B cell (primary cell): ENCODE data around the gene PPARG. TPM values are rescaled to one million over a fixed set of nuclear protein-coding genes. Genes with fewer than 3 reads are reported as not detected.

ENCODE experiments used
- ATAC-seq: fragments of 200-7000 bp; cut with Tn5 transposase; one replicate; pipeline ENCODE4 v1.10.0; 2021; ENCODE audit warnings: low read depth, mild to moderate bottlenecking, moderate number of reproducible peaks, moderate library complexity
- CTCF ChIA-PET: fragments of 350-600 bp; sonication (Branson Sonifier 250); formaldehyde crosslinking; loops from one replicate; lab custom pipeline; 2021; ENCODE audit warnings: antibody characterized with exemption, inconsistent platforms; lab: Charles Lee
- POLR2A ChIA-PET: fragments of 350-600 bp; sonication (Branson Sonifier 250); formaldehyde crosslinking; loops from one replicate; lab custom pipeline; 2021; ENCODE audit warnings: antibody characterized with exemption; lab: Charles Lee
- DNase-seq: peaks from one replicate; pipeline ENCODE4 v3.0.0; 2013
- H2AFZ ChIP-seq: 2 replicates; pipeline ENCODE4 v1.6.1; 2012; ENCODE audit warnings: mild to moderate bottlenecking, low read depth, low read length; ENCODE audit not compliant: insufficient read depth, poor library complexity, severe bottlenecking
- H3K27ac ChIP-seq, 2 donors: 1 replicate in 1 of 2; 2 replicates in 1 of 2; pipeline ENCODE4 v1.5.1; 2012 to 2013; ENCODE audit warnings: low read length in 2 of 2, mild to moderate bottlenecking in 2 of 2, moderate library complexity in 1 of 2
- H3K27me3 ChIP-seq, 4 experiments: fragments of 200-600 bp in 1 of 4; sonication (generic) in 1 of 4; replicated peaks in 1 of 4; 1 replicate in 2 of 4; 2 replicates in 2 of 4; pipeline versions ENCODE4 v1.6.1 to v1.7.0; 2013 to 2016; ENCODE audit warnings: low read length in 3 of 4, mild to moderate bottlenecking in 2 of 4, mixed read lengths in 1 of 4, moderate library complexity in 1 of 4; ENCODE audit not compliant: insufficient read depth in 4 of 4, control insufficient read depth in 3 of 4; ENCODE audit errors: control extremely low read depth in 1 of 4
- H3K36me3 ChIP-seq, 2 experiments: replicated peaks in 1 of 2; 1 replicate in 1 of 2; 2 replicates in 1 of 2; pipeline versions ENCODE4 v1.6.1 to v1.7.1; 2013; ENCODE audit warnings: low read length in 1 of 2; ENCODE audit not compliant: insufficient read depth in 2 of 2, control insufficient read depth in 1 of 2; ENCODE audit errors: control extremely low read depth in 1 of 2, extremely low read depth in 1 of 2
- H3K4me1 ChIP-seq, 2 donors: fragments of 200-600 bp in 1 of 2; sonication (generic) in 1 of 2; 1 replicate in 1 of 2; 2 replicates in 1 of 2; pipeline versions ENCODE4 v1.5.1 to v1.6.1; 2013 to 2017; ENCODE audit warnings: low read length in 2 of 2; ENCODE audit not compliant: control insufficient read depth in 2 of 2, insufficient read depth in 2 of 2
- H3K4me2 ChIP-seq: replicated peaks from 2 replicates; pipeline ENCODE3; 2012; ENCODE audit warnings: mild to moderate bottlenecking, low read depth, low read length; ENCODE audit not compliant: poor library complexity, severe bottlenecking
- H3K4me3 ChIP-seq, 5 experiments: fragments of 200-600 bp in 1 of 5; sonication (generic) in 1 of 5; 1 replicate in 3 of 5; 2 replicates in 2 of 5; pipeline versions ENCODE4 v1.5.1 to v1.7.0; 2011 to 2016; ENCODE audit warnings: low read length in 4 of 5, mild to moderate bottlenecking in 4 of 5, low read depth in 2 of 5, control low read depth in 1 of 5, moderate library complexity in 1 of 5; ENCODE audit not compliant: insufficient read depth in 1 of 5; ENCODE audit errors: control extremely low read depth in 1 of 5, extremely low read depth in 1 of 5
- H3K79me2 ChIP-seq: fragments of 200-600 bp; sonication (generic); one replicate; pipeline ENCODE4 v1.6.0; 2016; ENCODE audit warnings: low read length; ENCODE audit not compliant: control insufficient read depth, insufficient read depth
- H3K9ac ChIP-seq: fragments of 200-600 bp; sonication (generic); 2 replicates; pipeline ENCODE4 v1.6.1; 2017; ENCODE audit warnings: mild to moderate bottlenecking, low read length, moderate library complexity
- H3K9me3 ChIP-seq, 3 donors: one replicate each; pipeline versions ENCODE4 v1.6.1 to v1.7.1; 2013; ENCODE audit warnings: low read length in 2 of 3; ENCODE audit not compliant: control insufficient read depth in 2 of 3, insufficient read depth in 1 of 3; ENCODE audit errors: control extremely low read depth in 1 of 3
- H4K20me1 ChIP-seq: 2 replicates; pipeline ENCODE4 v1.6.0; 2012; ENCODE audit warnings: mild to moderate bottlenecking, low read length; ENCODE audit not compliant: insufficient read depth, control insufficient read depth, poor library complexity, severe bottlenecking
- H3K27ac Mint-ChIP-seq: one replicate; pipeline ENCODE4 v1.8.0; 2021; ENCODE audit warnings: mixed read lengths
- H3K27me3 Mint-ChIP-seq: one replicate; pipeline ENCODE4 v1.8.0; 2021; ENCODE audit warnings: mixed read lengths
- H3K4me1 Mint-ChIP-seq: one replicate; pipeline ENCODE4 v1.8.0; 2021; ENCODE audit warnings: mixed read lengths
- H3K4me3 Mint-ChIP-seq: one replicate; pipeline ENCODE4 v1.8.0; 2021; ENCODE audit warnings: mixed read lengths
- H3K9me3 Mint-ChIP-seq: one replicate; pipeline ENCODE4 v1.8.0; 2022; ENCODE audit warnings: mixed read lengths; ENCODE audit not compliant: insufficient read depth
- CTCF ChIP-seq: fragments of 200-600 bp; IDR thresholded peaks from one replicate; pipeline ENCODE4 v1.8.0; 2022; ENCODE audit warnings: antibody characterized with exemption, mild to moderate bottlenecking
- EZH2 ChIP-seq: IDR thresholded peaks from 2 replicates; pipeline ENCODE4 v1.6.1; 2012; ENCODE audit warnings: borderline replicate concordance, low read depth, mild to moderate bottlenecking, moderate library complexity, low read length; ENCODE audit not compliant: insufficient read depth, poor library complexity, severe bottlenecking
- WGBS: methylation state at CpG from one replicate; pipeline ENCODE4 v1.1.5; 2013; ENCODE audit warnings: missing lambda C conversion rate; ENCODE audit not compliant: insufficient coverage; 5-methylcytosine and 5-hydroxymethylcytosine counted together
- intact Hi-C: fragments of 100-400 bp; cut with micrococcal nuclease; formaldehyde crosslinking; loops from one replicate; pipeline ENCODE4 v1.10.0; 2022
- polyA plus RNA-seq: library from polyadenylated mRNA; depleted of rRNA; stranded (reverse); fragments of >200 nt; gene quantifications from 2 replicates; pipeline ENCODE4 v1.2.3, GENCODE V29; 2012
- total RNA-seq, 2 donors: library from RNA; stranded (reverse); fragments of 120-200 nt in 1 of 2; gene quantifications; 1 replicate in 1 of 2; 2 replicates in 1 of 2; pipeline versions ENCODE4 v1.2.3 to v1.2.4, GENCODE V29; 2013 to 2022

Gene PPARG
- total and polyA plus RNA-seq, 2 donors (not counting 1 experiment from before 2014, with no cell fraction given) = 0.12 to 0.44 TPM

- H3K4me2 ChIP-seq = no peak overlapping the region
- CTCF ChIA-PET = no interaction called here
- Mint-ChIP-seq H3K9me3 (no peaks in the 10 kb centered on the region), H3K4me1 (no peaks in the 10 kb centered on the region), H3K27me3 (peaks cover 20% of the 10 kb centered on the region), H3K4me3 (no peak overlapping the region), H3K27ac (no peak overlapping the region)
- 90% methylated on average over 2 of the region's 2 CpGs for WGBS
- POLR2A ChIA-PET = no interaction called here
- peaks cover 0 to 12% (median 3%) of the 10 kb centered on the region in 4 experiments for H3K27me3 ChIP-seq
- no peaks in the 10 kb centered on the region for H3K4me1 ChIP-seq
- intact Hi-C loops = no loop called here
- no peak overlapping the region for H2AFZ ChIP-seq
- no peaks in the 10 kb centered on the region for H4K20me1 ChIP-seq
- H3K4me3 ChIP-seq = no peak overlapping the region
- H3K36me3 ChIP-seq = no peaks in the 10 kb centered on the region
- H3K27ac ChIP-seq = no peak overlapping the region
- no peak for ATAC-seq
- no peaks in the 10 kb centered on the region for H3K79me2 ChIP-seq
- no peaks in the 10 kb centered on the region for H3K9me3 ChIP-seq
- DNase-seq = no peak
- no peak overlapping the region for H3K9ac ChIP-seq
- no peak for TF ChIP-seq CTCF
- TF ChIP-seq EZH2 = no peak
Measured at GRCh38 chr3:12242772-12243171, 46.1 kb upstream of the PPARG start.

GRCh38 chr3:12246497-12247163 lies 42.2 kb upstream of the PPARG start:
- no peaks in the 10 kb centered on the region for H3K4me1 Mint-ChIP-seq

More at GRCh38 chr3:12246497-12247163, 42.2 kb upstream of the PPARG start:
- no peak overlapping the region for H3K9ac ChIP-seq
- H3K27me3 Mint-ChIP-seq = peaks cover 27% of the 10 kb centered on the region
- intact Hi-C loops = no loop called here
- no peaks in the 10 kb centered on the region for H4K20me1 ChIP-seq
- peaks cover 0 to 7% (median 0%) of the 10 kb centered on the region in 3 donors for H3K9me3 ChIP-seq
- TF ChIP-seq CTCF (no peak), EZH2 (no peak)
- ChIA-PET CTCF (no interaction called here), POLR2A (no interaction called here)
- no peaks in the 10 kb centered on the region for H3K4me1 ChIP-seq
- 69% methylated on average over 3 of the region's 6 CpGs for WGBS
- DNase-seq (no peak), ATAC-seq (no peak)
- peaks cover 6% of the 10 kb centered on the region for H3K9me3 Mint-ChIP-seq
- H2AFZ ChIP-seq = no peak overlapping the region
- H3K27ac ChIP-seq = no peak overlapping the region
- no peaks in the 10 kb centered on the region for H3K79me2 ChIP-seq
- H3K4me2 ChIP-seq = no peak overlapping the region
- H3K4me3 Mint-ChIP-seq = no peak overlapping the region
- H3K27me3 ChIP-seq = peaks cover 0 to 12% (median 3%) of the 10 kb centered on the region in 4 experiments
- no peak overlapping the region for H3K27ac Mint-ChIP-seq
- no peaks in the 10 kb centered on the region for H3K36me3 ChIP-seq
- no peak overlapping the region for H3K4me3 ChIP-seq
